H1 (cell line): ENCODE results near the gene NAV3. TPM values are rescaled to one million over a fixed set of nuclear protein-coding genes. Genes with fewer than 3 reads are reported as not detected.

ENCODE experiments used
- CHD7 ChIP-seq: fragments of 300-600 bp; sonication (generic); IDR thresholded peaks from 2 replicates; pipeline ENCODE4 v1.7.1; 2012; ENCODE audit warnings: low read length, moderate library complexity, mild to moderate bottlenecking, inconsistent platforms; ENCODE audit not compliant: insufficient replicate concordance
- EP300 ChIP-seq, 2 experiments: IDR thresholded peaks; 1 replicate in 1 of 2; 2 replicates in 1 of 2; pipeline ENCODE4 v1.6.1; 2011 to 2012; ENCODE audit warnings: low read depth in 2 of 2, low read length in 2 of 2, mild to moderate bottlenecking in 2 of 2, borderline replicate concordance in 1 of 2, inconsistent platforms in 1 of 2, moderate library complexity in 1 of 2
- KDM5A ChIP-seq: fragments of 200-600 bp; IDR thresholded peaks from 2 replicates; pipeline ENCODE4 v1.7.1; 2012; ENCODE audit warnings: mild to moderate bottlenecking, low read length, inconsistent platforms, mixed read lengths
- RXRA ChIP-seq: IDR thresholded peaks from 2 replicates; pipeline ENCODE4 v1.6.1; 2011; ENCODE audit warnings: low read depth, mild to moderate bottlenecking, low read length, moderate library complexity; ENCODE audit not compliant: insufficient read depth
- TCF12 ChIP-seq: IDR thresholded peaks from 2 replicates; pipeline ENCODE4 v1.6.1; 2011; ENCODE audit warnings: low read depth, mild to moderate bottlenecking, low read length
- polyA plus RNA-seq, 7 experiments: library from polyadenylated mRNA; depleted of rRNA in 3 of 7; stranded (reverse) in 5 of 7; unstranded in 2 of 7; fragments of >200 nt in 5 of 7; fragments of 200-250 nt in 2 of 7; gene quantifications; 1 replicate in 5 of 7; 2 replicates in 1 of 7; 4 replicates in 1 of 7; pipeline versions ENCODE4 v1.2.1 to v1.2.3, GENCODE V29; 2011 to 2013; ENCODE audit warnings: missing spikeins in 2 of 7, mixed read lengths in 2 of 7
- total RNA-seq: library from RNA; stranded (reverse); fragmentation: NEBNext Ultra II Directional; extraction: Animal tissue kit (Norgen Biotek cat#: 25700); gene quantifications from 2 replicates; pipeline ENCODE4 v1.2.1, GENCODE V29; 2021

The NAV3 gene
- total and polyA plus RNA-seq, 2 of the 8 experiments (the other 6 are each of a cell fraction or from before 2014, with no cell fraction given) = 0.47 to 5.0 TPM

GRCh38 chr12:77941401-77941800 lies 110.7 kb downstream of the NAV3 start (continued):
- TF ChIP-seq RXRA (no peak), CHD7 (no peak), EP300 (IDR thresholded peaks at IDR 0.05; ENCODE audit: borderline replicate concordance in 1 of 2, low read depth in 2 of 2, low read length in 2 of 2) (no peak), TCF12 (no peak), KDM5A (no peak)
